G401.6 (cell line): ENCODE results near the gene PRDM8.

ENCODE experiments used
- FAIRE-seq: peaks from 2 replicates; lab custom pipeline; 2012; peaks lifted over from hg19 to GRCh38; lab: Jason Lieb, UNC

The PRDM8 gene

GRCh38 chr4:80184053-80184824 lies 13.1 kb upstream of the PRDM8 start:
- FAIRE-seq, result peak; percentile 34

DNA sequence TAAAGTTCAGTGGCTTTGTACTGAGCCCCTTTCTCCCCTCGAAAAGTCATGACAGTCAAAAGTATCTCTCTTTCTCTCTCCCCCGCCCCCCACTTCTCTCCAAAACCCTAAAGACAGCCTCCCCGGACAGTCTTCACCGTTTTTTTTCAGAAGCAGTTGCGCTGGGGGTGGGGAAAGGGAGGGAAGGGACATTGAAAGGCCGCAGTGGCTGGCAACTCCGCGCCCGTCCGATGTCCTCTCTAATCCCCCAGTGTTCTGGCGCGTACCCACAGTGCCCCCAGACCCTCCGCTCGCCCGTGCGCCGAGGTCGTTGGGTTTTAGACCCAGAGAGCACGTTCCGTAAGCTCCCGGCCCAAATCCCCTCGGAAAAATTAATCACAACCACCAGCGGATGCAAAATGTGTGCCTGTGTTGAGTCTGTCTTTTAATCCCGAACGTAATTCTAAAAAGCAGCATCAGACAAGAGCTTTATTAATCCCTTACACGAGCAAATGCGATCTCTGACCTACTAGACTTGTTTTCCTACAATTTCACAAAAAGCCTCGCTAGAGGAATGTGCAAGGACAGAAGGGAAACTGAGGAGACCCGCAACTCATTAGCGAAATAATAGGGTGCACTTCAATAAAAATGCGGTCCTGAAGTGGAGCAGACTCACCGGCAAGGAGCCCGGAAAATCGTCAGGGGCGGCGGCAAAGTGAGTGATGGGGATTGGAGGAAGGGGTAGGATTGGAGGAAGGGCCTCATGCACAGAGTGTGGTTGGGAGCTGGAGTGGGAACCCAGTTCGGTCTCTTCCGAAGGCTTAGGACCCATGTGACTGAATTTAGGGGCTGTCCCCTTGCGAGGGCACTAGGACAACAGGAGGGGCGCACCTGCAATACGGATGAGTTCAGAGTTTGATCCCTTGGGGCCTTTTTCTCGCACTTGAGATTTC lies 12.2 kb upstream of the PRDM8 start:
- FAIRE-seq, result no peak

GRCh38 chr4:80185787-80186548 lies 11.3 kb upstream of the PRDM8 start:
- no peak for FAIRE-seq

DNA sequence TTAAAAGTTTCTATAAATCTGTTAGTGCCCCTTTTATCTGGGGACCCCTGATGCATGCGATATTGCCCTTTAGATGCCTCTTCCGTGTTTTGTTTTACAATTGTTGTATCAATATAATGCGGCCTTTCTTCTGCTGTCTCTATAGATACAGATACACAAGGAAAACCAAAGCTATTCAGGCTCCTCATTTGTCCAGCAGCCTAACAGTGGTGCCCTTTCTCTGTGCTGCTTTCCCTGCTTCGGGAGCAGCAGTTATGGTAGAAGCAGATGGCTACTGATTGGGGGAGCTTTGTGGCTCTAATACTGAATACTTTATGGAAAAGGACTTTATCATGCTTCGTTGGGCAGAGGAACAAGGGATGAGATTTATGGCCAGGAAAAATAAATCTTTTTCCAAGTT lies 10.6 kb upstream of the PRDM8 start:
- no peak for FAIRE-seq

DNA sequence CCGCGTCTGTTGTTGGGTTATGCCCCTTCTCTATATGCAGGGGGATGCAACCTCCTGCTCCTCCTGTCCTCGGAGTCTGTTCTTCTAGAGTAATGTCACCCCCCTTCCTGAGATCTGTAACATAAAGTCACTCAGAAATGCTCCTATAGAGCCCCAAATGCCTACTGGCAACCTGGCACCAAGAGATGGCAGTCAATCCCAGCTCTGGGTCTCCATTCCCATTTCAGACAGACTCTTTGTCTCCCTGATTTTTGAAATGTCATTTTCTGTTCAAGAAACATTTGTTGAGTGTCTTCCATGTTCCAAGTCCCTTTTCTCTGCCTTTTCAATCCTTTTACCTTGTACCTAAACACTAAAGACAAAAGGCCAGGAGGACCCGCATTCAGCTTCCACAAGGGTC lies 9.6 kb upstream of the PRDM8 start:
- FAIRE-seq, result no peak

DNA sequence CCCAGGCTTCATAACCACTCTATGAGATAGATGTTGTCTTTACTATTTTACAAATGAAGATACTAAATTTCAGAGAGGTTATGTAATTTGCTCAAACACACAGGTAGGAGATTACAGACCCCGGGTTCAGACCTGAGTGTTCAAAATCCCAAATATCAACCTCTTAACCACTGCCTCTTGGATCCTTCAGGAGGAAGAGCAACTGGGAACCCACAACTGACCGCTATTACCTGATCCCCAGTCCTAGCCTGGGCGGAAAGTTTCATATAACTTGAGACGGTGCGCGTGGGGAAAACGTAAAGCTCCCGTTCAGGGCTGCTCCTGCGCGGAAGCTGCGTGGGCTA lies 8.9 kb upstream of the PRDM8 start:
- FAIRE-seq, result no peak

GRCh38 chr4:80188801-80189458 lies 8.4 kb upstream of the PRDM8 start:
- no peak for FAIRE-seq

- FAIRE-seq, result no peak
These were observed 7.7 kb upstream of the PRDM8 start for GRCh38 chr4:80189581-80189955.

DNA sequence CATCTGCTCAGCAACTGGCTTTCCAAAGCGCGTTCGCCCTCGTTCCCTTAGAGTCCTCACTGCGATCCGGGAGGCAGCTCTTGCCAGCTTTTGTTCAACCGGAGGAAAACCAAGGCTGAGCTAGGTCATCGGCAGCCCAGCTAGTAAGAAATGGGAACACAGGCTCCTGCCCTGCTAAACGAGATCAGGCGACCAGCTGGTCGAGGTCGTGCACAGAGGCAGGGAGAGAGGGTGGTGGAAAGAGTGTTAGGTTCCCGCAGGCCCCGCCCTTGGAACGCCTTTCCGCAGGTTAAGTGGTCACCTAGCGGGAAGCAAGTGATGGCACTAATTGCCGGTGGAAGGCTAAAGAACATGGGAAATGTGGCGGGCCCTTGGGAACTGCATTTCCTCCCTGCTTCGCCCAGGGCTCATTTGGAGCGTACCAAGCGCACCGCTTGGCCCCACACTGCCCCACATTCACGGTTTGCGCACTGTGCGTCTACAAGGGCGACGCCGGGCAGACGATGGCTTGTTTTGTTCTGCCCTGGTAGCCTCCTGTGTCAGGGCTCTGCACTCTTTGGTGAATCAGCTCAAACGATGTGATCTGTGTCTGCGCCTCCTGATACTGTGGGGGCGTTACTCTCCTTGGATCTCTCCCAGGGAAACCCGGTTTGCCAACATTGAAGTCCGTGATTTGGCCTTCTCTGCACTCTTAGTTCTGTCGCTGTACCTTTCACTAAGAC lies 7.2 kb upstream of the PRDM8 start:
- no peak for FAIRE-seq

- no peak for FAIRE-seq
These were observed 4.9 kb upstream of the PRDM8 start for GRCh38 chr4:80192252-80192866.

- FAIRE-seq, result no peak
These were observed 4.4 kb upstream of the PRDM8 start for GRCh38 chr4:80192937-80193336.

- no peak for FAIRE-seq
These were observed 1.7 kb upstream of the PRDM8 start for GRCh38 chr4:80195441-80196140.

- FAIRE-seq, result no peak
These were observed 913 bp upstream of the PRDM8 start for GRCh38 chr4:80196259-80196921.

DNA sequence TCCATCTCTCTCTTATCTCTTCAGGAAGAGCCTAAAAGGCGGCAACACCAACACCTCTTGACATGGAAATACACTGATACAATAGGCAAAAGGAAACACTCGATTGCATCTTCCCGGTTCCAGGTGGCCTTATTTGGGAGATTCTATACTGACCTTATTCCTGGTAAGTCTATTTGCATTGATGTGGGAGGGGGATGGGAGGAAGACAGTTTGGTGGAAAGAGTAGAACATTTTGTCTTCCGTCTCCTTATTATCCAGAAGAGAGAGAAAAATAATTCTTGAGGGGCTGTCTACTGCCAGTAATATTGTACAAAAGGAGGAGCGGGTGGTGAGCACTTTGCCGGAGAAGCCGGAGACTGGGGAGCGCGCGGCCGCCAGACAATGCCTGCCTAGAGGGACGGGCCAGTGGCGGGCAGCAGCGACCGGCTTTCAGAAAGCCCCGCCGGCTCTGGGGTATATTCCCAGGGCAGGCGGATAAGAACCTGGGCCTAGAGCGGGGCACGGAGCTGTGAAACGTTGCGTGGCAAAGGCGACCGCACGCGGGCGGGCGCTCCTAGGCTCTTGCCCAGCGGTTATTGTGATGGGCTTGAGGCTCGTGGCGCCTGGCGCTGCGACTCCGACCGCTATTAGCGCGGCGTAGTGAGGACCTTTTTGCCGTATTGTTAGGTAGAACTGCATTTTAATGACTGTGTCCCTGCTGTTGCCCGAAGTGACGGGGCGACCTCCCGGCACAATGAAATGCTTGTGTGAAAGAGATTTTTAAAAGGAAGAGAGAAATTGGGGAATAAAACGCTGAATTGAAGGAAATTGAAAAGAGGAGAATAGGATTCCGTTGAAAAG lies 518 bp downstream of the PRDM8 start:
- FAIRE-seq, result no peak

DNA sequence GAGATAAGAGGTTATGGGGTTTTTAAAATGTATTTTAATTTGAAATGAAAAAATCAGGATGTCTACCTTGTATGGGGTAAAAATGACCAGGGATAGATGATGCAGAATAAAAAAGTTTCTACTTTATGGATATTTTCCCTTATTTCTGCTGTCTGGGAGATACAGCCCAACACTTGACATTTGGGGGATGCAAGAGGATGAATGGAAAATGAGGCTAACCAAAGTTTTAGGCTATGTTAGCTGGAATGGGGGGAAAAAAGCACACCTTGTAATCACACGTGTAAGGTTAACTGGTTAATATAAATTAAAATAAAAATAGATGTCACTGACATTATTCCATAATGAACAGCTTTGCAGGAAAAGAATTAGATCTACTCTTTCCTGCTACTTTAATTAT lies 1.1 kb downstream of the PRDM8 start:
- no peak for FAIRE-seq

GRCh38 chr4:80199004-80199560 lies 1.8 kb downstream of the PRDM8 start:
- no peak for FAIRE-seq

- no peak for FAIRE-seq
These were observed 2.6 kb downstream of the PRDM8 start for GRCh38 chr4:80199947-80200346.

DNA sequence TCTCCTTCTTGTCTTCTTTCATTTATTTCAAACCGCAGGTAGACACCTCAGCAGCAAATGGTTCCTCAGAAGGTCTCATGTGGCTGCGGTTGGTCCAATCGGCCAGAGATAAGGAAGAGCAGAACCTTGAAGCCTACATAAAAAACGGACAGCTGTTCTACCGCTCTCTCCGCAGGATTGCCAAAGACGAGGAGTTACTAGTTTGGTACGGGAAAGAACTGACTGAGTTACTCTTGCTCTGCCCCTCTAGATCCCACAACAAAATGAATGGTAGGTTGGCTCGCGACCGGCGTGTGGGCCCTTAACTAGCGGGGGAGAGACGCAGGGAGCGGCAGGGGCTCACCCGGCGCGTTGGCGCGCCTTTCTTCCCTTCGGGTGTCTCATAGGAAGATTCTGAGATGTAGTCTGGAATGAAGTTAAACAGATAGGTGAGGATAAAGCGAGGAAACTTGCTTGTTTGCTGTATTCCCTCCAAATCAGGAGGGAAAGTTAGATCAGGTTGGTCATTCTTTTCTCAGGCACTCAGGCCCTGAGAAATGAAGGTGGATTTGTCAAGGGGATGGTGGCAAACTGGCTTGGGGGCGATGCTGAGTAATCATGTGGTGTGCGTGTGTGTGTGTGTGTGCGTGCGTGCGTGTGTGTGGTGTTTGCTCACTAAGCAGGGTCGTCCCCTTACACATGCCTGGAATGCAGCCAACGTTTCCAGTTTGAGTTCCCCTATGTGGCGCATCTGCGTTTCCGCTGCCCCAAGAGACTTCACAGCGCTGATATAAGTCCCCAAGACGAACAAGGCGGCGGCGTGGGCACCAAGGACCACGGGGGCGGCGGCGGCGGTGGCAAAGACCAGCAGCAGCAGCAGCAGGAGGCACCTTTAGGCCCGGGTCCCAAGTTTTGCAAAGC lies 4.2 kb downstream of the PRDM8 start:
- no peak for FAIRE-seq
